Keratinocyte (primary cell): ENCODE results near the gene MRPS7. TPM values are rescaled to one million over a fixed set of nuclear protein-coding genes. Genes with fewer than 3 reads are reported as not detected.

Experiments used
- DNase-seq: peaks from one replicate; pipeline ENCODE4 v3.0.0-alpha.2; 2011; ENCODE audit warnings: low read depth, missing footprints, low spot score
- FAIRE-seq: peaks from 2 replicates; lab custom pipeline; 2011; peaks lifted over from hg19 to GRCh38; lab: Jason Lieb, UNC
- H2AFZ ChIP-seq: 2 replicates; pipeline ENCODE4 v1.6.0; 2012; ENCODE audit warnings: low read length, control low read depth, inconsistent platforms; ENCODE audit not compliant: control insufficient read depth
- H3K27ac ChIP-seq: 2 replicates; pipeline ENCODE4 v1.5.1; 2011; ENCODE audit warnings: low read length; ENCODE audit not compliant: control insufficient read depth, insufficient read depth
- H3K27me3 ChIP-seq: 3 replicates; pipeline ENCODE4 v1.6.0; 2011; ENCODE audit warnings: low read length; ENCODE audit not compliant: control insufficient read depth, insufficient read depth; ENCODE audit errors: extremely low read depth
- H3K36me3 ChIP-seq, 2 experiments: 2 replicates in 1 of 2; 3 replicates in 1 of 2; pipeline ENCODE4 v1.5.1; 2011; ENCODE audit warnings: low read length in 2 of 2, mild to moderate bottlenecking in 1 of 2; ENCODE audit not compliant: control insufficient read depth in 2 of 2, insufficient read depth in 2 of 2; ENCODE audit errors: extremely low read depth in 1 of 2
- H3K4me1 ChIP-seq: 3 replicates; pipeline ENCODE4 v1.5.1; 2011; ENCODE audit warnings: low read length; ENCODE audit not compliant: control insufficient read depth, insufficient read depth; ENCODE audit errors: extremely low read depth
- H3K4me2 ChIP-seq: 3 replicates; pipeline ENCODE4 v1.6.0; 2011; ENCODE audit warnings: low read depth, low read length; ENCODE audit not compliant: control insufficient read depth, insufficient read depth; ENCODE audit errors: extremely low read depth
- H3K4me3 ChIP-seq, 3 experiments: fragments of 200-600 bp in 1 of 3; sonication (generic) in 1 of 3; 2 replicates in 2 of 3; 3 replicates in 1 of 3; pipeline ENCODE4 v1.5.1; 2011 to 2016; ENCODE audit warnings: low read length in 3 of 3, mild to moderate bottlenecking in 3 of 3, control low read depth in 2 of 3, inconsistent platforms in 1 of 3, low read depth in 1 of 3, mixed read lengths in 1 of 3, mixed run types in 1 of 3, moderate library complexity in 1 of 3; ENCODE audit not compliant: control insufficient read depth in 2 of 3, insufficient read depth in 2 of 3; ENCODE audit errors: extremely low read depth in 1 of 3
- H3K79me2 ChIP-seq: 2 replicates; pipeline ENCODE4 v1.6.0; 2012; ENCODE audit warnings: low read length; ENCODE audit not compliant: control insufficient read depth, insufficient read depth
- H3K9ac ChIP-seq: 3 replicates; pipeline ENCODE4 v1.6.0; 2011; ENCODE audit warnings: low read length; ENCODE audit not compliant: control insufficient read depth, insufficient read depth; ENCODE audit errors: extremely low read depth
- H3K9me1 ChIP-seq: 3 replicates; pipeline ENCODE4 v1.6.0; 2011; ENCODE audit warnings: low read length; ENCODE audit not compliant: control insufficient read depth, insufficient read depth; ENCODE audit errors: extremely low read depth
- H3K9me3 ChIP-seq: 2 replicates; pipeline ENCODE4 v1.5.1; 2012; ENCODE audit warnings: low read depth, low read length; ENCODE audit not compliant: control insufficient read depth
- H4K20me1 ChIP-seq: 3 replicates; pipeline ENCODE4 v1.6.0; 2011; ENCODE audit warnings: low read length; ENCODE audit not compliant: control insufficient read depth, insufficient read depth; ENCODE audit errors: extremely low read depth
- CTCF ChIP-seq, 3 experiments: IDR thresholded peaks in 1 of 3; conservative IDR thresholded peaks in 1 of 3; optimal IDR thresholded peaks in 1 of 3; 2 replicates in 2 of 3; 3 replicates in 1 of 3; pipeline versions ENCODE3 to v1.5.1; 2011; ENCODE audit warnings: low read length in 3 of 3, mild to moderate bottlenecking in 3 of 3, moderate library complexity in 2 of 3, control low read depth in 1 of 3, inconsistent platforms in 1 of 3; ENCODE audit not compliant: insufficient read depth in 2 of 3; ENCODE audit errors: extremely low read depth in 1 of 3
- EZH2 ChIP-seq: IDR thresholded peaks from one replicate; pipeline ENCODE4 v1.6.1; 2012; ENCODE audit warnings: inconsistent platforms, mild to moderate bottlenecking, low read length, moderate library complexity
- dilution Hi-C: fragments of 300-500 bp; cut with MboI; formaldehyde crosslinking; loops from one replicate; pipeline ENCODE4 v1.7.0; 2020; ENCODE audit warnings: low sequenced_read_pairs; ENCODE audit not compliant: extremely low pct_ligation_motif_present
- polyA plus RNA-seq, 5 experiments: library from polyadenylated mRNA; depleted of rRNA in 3 of 5; stranded (reverse) in 3 of 5; stranded (forward) in 1 of 5; unstranded in 1 of 5; fragments of >200 nt; gene quantifications; 1 replicate in 1 of 5; 2 replicates in 3 of 5; 3 replicates in 1 of 5; pipeline versions ENCODE4 v1.2.1 to v1.2.3, GENCODE V29; 2011 to 2012; ENCODE audit warnings: missing spikeins in 2 of 5, low read depth in 1 of 5, low replicate concordance in 1 of 5

MRPS7 gene
- polyA plus RNA-seq, 1 donor (not counting 4 experiments of a cell fraction or from before 2014, with no cell fraction given): 79.0 TPM

DNA sequence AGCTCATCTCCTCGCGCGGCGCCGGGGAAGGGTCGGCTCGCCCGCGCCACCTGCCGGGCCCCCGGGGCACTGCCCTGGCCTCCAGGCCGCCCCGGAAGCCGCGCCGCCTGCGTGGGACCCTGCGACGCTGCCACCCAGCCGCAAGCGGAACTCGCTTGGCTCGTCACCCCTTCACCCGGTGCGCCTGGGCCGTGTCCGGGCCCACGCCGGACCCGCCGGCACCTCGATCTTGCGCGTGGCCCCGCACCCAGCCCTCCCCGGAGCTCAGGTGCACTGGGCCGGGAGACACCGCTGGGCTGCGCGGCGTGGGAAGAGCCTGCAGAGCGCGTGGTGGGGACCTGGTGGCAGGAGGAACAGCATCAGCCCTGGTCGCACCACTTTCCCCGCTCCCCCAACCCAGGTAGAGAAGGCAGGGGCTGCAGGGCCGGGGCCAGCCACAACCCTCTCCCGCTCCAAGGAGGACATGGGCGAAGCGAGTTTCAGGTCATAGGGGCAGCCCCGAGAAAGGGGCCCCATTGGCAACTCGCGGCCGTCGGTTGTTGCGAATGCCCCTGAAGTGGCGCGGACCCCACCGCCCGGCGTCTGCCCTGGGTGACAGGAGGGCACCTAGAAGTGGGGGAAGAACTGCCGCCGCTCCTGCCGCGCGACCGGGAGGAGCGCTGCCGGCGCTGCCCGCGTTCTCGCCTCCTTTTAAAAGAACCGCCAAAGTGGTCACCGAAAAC lies 9.7 kb downstream of the MRPS7 start:
- Histone ChIP-seq H3K36me3 (peaks cover 10% of the 10 kb centered on the region in 2 experiments), H3K27ac (peak overlapping the region; percentile 36), H3K9ac (peak overlapping the region; percentile 75), H2AFZ (peak overlapping the region; percentile 89), H3K4me3 (peak overlapping the region; percentile 70 to 81 (median 70)), H3K27me3 (no peaks in the 10 kb centered on the region), H3K79me2 (no peaks in the 10 kb centered on the region), H3K9me3 (no peaks in the 10 kb centered on the region), H3K9me1 (peaks cover 2% of the 10 kb centered on the region), H4K20me1 (no peaks in the 10 kb centered on the region), H3K4me1 (peaks cover 20% of the 10 kb centered on the region), H3K4me2 (peak overlapping the region; percentile 84)
- TF ChIP-seq CTCF (optimal IDR thresholded peaks at IDR 0.05 in 1 of 3, IDR thresholded peaks at IDR 0.05 in 1 of 3, conservative IDR thresholded peaks at IDR 0.05 in 1 of 3; ENCODE audit: extremely low read depth in 1 of 3, insufficient read depth in 2 of 3, low read length in 3 of 3): peak in 2 of 3 experiments; percentile 51 to 77
- no peak for TF ChIP-seq EZH2
- FAIRE-seq: no peak
- DNase-seq: no peak
- dilution Hi-C loops: no loop called here

DNA sequence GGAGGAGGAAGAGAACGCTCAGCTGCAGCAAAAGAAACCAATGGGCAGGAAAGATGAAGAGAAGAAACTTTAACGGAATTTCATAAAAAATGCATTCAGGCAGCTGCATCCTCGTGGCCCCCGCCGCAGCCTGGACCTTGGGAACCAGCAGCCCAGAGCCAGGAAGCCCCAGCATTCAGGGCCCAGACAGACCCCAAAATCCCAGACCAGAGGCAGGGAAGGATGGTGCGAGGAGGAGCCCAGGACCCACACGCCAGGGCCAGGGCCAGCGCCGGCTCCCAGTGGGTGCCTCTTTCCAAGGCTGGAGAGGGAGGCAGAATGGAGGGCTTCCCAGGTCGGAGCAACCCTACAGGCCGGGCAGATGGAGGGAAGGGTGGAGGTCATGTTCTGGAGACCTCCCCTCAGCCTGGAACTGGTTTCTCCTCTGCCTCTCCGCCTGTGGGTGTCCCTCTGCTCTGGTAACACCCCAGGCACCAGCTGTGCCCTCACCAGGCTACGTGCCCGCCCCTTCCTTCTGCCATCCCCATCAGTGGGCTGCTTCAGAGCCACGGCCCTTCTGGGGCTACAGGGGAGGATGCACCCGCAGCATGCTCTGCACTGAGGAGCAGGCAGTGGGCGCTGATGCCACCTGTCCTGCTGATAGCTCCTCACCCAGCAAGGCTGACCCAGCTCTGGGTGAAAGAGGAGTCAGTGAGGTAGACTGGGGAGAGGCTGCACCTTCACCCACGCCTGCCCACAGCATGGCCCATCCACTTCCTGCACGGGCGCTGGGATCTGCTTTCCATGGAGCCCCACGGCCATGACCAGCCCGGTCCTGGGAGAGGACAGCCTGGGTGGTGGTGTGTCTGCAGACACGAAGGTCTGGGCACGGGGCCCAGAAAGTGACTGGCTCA lies 10.5 kb downstream of the MRPS7 start:
- dilution Hi-C loops: no loop called here
- peak overlapping the region; percentile 75 for H3K9ac ChIP-seq
- H2AFZ ChIP-seq: peak overlapping the region; percentile 89
- peaks cover 6 to 12% of the 10 kb centered on the region in 2 experiments for H3K36me3 ChIP-seq
- H3K4me2 ChIP-seq: peak overlapping the region; percentile 84
- H3K4me1 ChIP-seq: peaks cover 20% of the 10 kb centered on the region
- FAIRE-seq (no peak), DNase-seq (no peak)
- H4K20me1 ChIP-seq: no peaks in the 10 kb centered on the region
- H3K27me3 ChIP-seq: no peaks in the 10 kb centered on the region
- H3K27ac ChIP-seq: no peak overlapping the region
- H3K79me2 ChIP-seq: no peaks in the 10 kb centered on the region
- H3K9me3 ChIP-seq: no peaks in the 10 kb centered on the region
- H3K4me3 ChIP-seq: peak overlapping the region; percentile 70 to 81 (median 70)
- no peak for TF ChIP-seq EZH2
- no peak for TF ChIP-seq CTCF (optimal IDR thresholded peaks at IDR 0.05 in 1 of 3, IDR thresholded peaks at IDR 0.05 in 1 of 3, conservative IDR thresholded peaks at IDR 0.05 in 1 of 3; ENCODE audit: extremely low read depth in 1 of 3, insufficient read depth in 2 of 3, low read length in 3 of 3)
- peaks cover 2% of the 10 kb centered on the region for H3K9me1 ChIP-seq
